Epithelial cell of esophagus (primary cell): Measurements from ENCODE around the gene CLMN.
A peak's percentile ranks its signal among the peaks of the same experiment; 100 is the strongest.

ENCODE experiments used
- DNase-seq: peaks from one replicate; pipeline ENCODE4 v3.0.0; 2010; ENCODE audit warnings: low read depth
- H3K4me3 ChIP-seq: 2 replicates; pipeline ENCODE4 v1.5.1; 2011; ENCODE audit warnings: mild to moderate bottlenecking, low read length, control low read depth
- CTCF ChIP-seq: IDR thresholded peaks from 2 replicates; pipeline ENCODE4 v1.5.1; 2011; ENCODE audit warnings: low read depth, mild to moderate bottlenecking, low read length, control low read depth, inconsistent platforms; ENCODE audit not compliant: insufficient read depth; ENCODE audit errors: missing control alignments

The CLMN gene

GRCh38 chr14:95257521-95257920, 62.2 kb downstream of the CLMN start:
- no peak for TF ChIP-seq CTCF

GRCh38 chr14:95256776-95257060, 63.0 kb downstream of the CLMN start:
- no peak for TF ChIP-seq CTCF
- no peak overlapping the region for H3K4me3 ChIP-seq
- DNase-seq, result no peak

More at GRCh38 chr14:95257521-95257920, 62.2 kb downstream of the CLMN start:
- DNase-seq, result no peak
- H3K4me3 ChIP-seq, result no peak overlapping the region

GRCh38 chr14:95256002-95256775, 63.5 kb downstream of the CLMN start:
- DNase-seq, result peak; percentile 69
- H3K4me3 ChIP-seq, result no peak overlapping the region
- TF ChIP-seq CTCF, result no peak

GRCh38 chr14:95255487-95255886, 64.2 kb downstream of the CLMN start:
- peak; percentile 93 for DNase-seq
- no peak for TF ChIP-seq CTCF
- H3K4me3 ChIP-seq, result no peak overlapping the region

- no peak for DNase-seq
- TF ChIP-seq CTCF, result no peak
- H3K4me3 ChIP-seq, result no peak overlapping the region
These were observed 64.7 kb downstream of the CLMN start for GRCh38 chr14:95255013-95255412.

- H3K4me3 ChIP-seq, result no peak overlapping the region
- no peak for TF ChIP-seq CTCF
- no peak for DNase-seq
These were observed 65.4 kb downstream of the CLMN start for GRCh38 chr14:95254288-95254687.

GRCh38 chr14:95253039-95253630, 66.6 kb downstream of the CLMN start:
- TF ChIP-seq CTCF, result no peak

More at GRCh38 chr14:95253039-95253630, 66.6 kb downstream of the CLMN start:
- no peak for DNase-seq
- H3K4me3 ChIP-seq, result no peak overlapping the region
